CD4-positive, alpha-beta T cell treated with Interleukin-12 subunit alpha and Interleukin-12 subunit beta, for 1 hour (primary cell): ENCODE results near the gene PCMTD2.
"Not testable (repeated sequence)": the region's sequence is repeated elsewhere in the genome, so short reads cannot be mapped to it uniquely, and the experiment has no call there.

Experiments used
- DNase-seq: peaks from one replicate; pipeline ENCODE4 v3.0.0-alpha.2; 2020

PCMTD2 gene

DNA sequence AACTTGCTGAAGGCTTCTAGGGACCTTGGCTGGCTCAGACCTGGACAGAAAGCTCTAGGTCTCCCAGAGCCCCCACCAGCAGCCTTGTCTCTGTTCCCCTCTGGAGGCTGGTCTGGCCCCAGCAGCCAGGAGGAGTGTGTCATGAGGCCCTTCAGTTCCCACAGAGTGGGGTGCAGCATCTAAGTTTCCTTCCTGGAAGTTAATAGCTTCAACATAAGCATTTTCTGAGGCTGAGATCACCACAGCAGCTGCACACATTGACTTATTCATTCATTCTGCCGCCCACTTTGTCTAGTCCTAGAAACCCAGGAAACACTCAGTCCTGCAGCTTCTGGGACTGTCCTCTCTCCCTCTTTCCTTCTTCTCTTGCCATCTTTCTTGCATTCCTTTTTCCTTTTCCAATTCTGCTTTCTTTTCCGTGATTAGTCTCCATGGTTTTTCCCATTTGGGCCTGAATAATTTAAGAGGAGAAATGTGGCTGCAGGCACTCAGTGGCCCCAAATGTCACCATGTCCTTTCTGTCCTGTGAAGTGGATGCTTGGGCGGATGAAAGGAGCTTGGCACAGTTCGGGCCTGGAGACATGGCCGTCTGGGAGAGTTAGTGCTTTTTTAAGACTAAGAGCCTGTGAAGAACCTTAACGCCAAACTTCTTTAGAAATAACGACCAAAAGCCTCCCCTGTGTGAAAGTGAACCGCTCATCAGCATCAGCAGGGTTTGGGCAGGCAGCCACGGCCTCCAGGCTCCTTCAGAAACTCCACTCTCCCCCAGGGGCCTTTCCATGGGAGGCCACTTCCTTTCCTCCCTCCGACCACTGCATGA lies 31.0 kb upstream of the PCMTD2 start:
- no peak for DNase-seq

DNA sequence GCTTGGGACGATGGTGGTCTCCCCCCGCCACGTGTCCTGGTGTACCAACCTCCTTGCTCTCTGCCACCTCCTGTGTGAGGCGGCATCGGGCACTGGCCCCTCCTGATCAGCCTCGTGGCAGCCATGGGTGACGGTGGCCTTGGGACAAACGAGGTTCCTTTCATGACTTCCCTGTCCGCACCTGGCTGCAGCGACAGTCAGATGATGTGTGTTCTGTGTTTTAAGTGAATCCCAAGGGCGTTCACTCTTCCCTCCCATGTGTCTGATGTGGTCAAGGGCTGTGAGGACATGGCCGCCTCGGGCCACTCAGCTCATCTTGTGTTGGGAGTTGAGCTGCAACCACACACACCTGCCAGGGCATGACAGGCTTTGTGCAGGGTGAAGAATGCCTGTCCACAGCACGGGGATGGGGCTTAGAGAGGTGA lies 30.4 kb upstream of the PCMTD2 start:
- no peak for DNase-seq

DNA sequence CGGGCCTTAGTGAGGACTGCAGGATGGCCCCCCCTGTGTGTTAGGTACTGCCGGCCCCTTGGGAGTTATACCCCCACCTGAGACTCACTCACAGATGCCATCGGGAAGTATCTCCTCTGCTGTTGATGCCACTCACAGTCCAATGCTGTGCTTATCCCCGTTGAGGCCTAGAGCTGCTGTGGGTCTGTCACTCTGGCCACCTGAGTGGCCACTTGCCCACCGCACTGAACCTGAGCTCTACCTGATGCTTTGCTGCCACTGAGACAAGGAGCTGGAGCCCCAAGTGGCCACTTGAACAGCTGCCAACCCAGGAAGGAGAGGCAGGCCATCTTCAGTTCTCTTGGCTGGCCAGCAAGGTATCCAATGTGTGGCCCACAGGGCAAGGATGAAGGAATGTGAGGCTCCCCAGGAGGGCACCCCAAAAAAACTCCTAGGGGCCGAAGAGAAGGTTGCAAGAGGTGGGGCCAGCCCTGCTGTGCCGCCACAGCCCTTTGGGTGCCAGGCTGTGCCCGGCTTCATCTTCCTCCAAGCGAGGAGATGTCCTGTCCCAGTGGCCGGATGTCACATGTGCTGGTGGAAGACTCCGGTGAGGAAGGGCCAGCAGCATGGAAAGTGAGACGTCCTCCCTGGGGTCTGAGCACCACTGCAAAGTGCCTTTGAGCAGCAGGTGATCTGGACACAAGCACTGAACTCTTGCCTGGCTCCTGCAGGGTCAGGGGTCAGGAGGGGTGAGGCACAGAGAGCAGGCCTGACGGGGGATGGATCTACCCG lies 29.5 kb upstream of the PCMTD2 start:
- DNase-seq, result no peak

DNA sequence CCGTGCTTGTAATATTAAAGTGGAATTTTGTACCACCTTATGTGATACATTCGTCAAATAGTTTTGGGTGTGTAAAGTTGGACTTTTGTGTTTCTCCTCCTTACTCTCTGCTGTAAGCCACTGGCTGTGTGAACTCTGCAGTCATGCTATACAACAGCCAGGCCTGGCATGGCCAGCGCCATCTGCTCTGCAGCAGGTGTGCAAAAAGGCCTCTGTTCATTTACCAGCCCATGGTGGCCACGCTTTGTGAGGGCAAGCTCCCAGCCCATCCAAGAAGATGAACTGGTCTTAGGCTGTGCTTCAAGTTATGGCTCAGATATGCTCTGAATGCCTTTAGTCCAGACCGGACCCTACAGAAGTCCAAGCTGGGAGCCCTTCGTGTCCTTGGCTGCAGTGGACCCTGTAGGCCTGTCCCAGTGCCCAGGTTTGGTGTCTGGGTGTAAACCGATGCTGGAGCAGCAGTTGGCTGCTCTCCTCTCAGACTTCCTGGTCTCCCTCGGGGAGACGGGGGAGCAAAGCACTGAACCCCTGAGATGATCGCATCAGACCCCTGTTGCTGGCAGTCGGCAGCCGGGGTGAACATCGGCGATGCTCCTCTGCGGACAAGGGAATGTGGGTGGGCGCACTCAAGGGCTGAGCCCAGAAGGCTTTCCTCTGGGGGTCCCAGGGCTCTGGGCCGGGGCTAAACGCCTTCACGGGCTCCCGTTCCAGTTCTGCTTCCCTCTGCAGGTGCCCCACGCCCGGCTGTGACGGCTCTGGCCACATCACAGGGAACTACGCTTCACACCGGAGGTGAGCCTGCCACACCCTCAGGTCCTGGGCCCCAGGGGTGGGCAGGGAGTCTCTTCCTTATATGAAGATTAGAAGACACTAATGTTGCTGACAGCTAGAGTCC lies 28.6 kb upstream of the PCMTD2 start:
- DNase-seq, result peak; percentile 53

DNA sequence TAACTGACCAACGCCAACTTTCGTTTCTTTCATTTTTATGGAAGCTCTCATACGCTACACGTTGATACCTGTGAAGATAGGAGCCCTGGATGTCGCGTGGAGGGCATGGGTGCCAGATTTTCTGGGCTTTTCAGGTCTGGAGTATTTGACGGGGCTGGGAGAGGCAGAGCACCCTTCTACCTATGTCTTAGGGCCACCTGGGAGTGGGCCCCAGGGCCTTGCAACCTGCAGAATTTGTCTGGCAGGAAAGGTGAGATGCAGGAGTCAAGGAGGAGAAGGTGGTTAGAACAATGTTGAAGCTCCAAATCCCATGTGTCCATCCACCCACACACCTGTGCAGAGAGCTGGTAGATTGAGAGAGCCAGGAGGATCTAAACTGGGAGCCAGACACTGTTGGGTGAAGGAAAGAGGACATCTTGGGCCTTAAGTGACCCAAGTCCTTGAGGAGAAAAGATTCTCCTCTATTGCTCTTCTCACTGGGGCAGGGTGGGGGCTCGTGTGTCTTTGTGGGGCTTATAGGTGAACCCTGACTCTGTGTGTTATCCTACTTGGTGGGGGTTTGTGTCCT lies 27.4 kb upstream of the PCMTD2 start:
- no peak for DNase-seq

DNA sequence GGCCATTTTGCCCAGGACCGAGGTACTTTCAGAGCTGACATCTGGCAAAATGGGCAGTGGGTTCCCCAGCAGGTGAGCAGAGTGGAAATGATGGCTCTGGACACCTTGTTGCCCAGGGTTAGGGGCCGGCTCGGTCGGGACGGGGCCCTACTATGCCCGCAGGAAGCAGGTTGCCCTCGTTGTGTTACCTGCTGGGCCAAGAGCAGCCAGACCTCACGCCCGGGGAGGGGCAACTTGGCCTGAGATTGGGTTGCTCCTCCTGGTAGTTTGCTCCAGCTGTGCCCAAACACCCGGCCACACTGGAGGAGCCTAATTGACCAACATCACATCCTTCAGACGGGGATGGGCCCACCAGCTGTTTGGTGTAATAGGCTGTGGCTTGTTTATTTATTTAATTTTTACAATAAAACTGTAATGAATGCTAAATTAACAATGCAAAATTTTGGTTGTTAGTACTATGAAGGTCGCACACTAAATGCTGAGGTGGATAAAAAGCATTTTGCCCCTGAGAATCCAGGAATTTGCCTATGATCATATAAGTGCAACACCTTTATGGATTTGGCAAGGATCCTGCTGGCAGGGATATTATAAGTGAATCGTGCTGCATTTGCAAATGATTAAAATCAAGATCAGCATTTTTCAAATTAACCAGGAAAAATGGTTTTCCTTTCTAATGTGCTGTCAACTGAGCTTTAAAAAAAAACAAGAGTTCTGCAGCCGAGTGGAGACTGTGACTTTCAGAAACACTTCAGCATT lies 26.6 kb upstream of the PCMTD2 start:
- no peak for DNase-seq

DNA sequence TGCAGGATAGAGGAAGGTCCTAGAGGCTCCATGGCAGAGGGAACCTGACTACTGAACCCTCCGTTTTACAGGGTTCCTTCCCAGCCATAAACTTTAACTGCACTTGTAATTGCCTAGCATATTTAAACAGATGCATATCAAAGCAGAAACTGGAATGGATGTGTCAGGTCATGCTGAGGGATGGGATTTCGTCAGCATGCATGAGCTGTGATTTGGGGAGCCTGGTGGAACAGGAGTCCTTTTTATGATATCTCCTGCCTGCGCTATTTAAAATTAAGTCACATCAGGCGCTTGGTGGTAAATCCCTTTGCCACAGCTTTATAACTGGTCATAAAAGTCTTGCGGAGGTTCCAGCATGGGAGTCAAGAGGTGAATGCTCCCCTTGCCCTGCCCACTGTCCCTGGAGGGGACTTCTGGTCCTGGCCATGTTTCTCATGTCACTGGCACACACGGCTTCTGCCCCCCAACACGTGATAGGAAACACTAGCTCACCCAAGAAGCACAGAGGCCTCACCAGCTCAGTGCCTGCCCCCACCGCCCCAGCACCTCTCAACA lies 26.0 kb upstream of the PCMTD2 start:
- DNase-seq, result no peak

DNA sequence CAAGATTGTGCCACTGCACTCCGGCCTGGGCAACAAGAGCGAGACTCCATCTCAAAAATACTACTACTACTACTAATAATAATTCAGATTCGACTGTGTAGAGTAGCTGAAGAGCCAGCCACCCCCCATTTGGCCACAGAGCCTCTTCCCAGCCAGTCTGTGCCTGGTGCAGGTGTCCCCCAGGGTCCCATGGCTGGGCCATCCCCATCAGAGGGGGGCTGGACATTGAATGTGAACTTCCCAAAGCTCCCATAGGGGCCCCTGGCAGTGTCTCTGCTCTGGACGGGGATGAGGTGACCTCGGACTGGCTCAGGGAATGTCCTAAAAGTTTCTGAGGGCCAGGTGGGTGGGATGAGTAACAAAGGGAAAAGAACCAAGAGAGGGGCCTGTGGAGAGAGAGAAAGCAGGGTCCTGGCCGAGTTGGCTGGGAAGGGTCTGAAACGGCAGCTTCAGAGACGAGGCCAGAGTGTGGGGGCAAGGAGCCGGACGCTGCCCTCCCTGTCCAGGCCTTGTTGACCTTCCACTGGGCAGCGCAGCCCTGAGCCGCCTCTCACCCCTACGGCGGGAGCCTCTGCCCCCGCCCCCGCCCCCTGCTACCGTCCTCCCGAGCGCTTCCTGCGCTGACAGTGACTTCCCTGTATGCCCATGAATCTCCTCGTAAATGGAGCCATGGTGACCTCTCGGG lies 24.9 kb upstream of the PCMTD2 start:
- DNase-seq, result no peak

DNA sequence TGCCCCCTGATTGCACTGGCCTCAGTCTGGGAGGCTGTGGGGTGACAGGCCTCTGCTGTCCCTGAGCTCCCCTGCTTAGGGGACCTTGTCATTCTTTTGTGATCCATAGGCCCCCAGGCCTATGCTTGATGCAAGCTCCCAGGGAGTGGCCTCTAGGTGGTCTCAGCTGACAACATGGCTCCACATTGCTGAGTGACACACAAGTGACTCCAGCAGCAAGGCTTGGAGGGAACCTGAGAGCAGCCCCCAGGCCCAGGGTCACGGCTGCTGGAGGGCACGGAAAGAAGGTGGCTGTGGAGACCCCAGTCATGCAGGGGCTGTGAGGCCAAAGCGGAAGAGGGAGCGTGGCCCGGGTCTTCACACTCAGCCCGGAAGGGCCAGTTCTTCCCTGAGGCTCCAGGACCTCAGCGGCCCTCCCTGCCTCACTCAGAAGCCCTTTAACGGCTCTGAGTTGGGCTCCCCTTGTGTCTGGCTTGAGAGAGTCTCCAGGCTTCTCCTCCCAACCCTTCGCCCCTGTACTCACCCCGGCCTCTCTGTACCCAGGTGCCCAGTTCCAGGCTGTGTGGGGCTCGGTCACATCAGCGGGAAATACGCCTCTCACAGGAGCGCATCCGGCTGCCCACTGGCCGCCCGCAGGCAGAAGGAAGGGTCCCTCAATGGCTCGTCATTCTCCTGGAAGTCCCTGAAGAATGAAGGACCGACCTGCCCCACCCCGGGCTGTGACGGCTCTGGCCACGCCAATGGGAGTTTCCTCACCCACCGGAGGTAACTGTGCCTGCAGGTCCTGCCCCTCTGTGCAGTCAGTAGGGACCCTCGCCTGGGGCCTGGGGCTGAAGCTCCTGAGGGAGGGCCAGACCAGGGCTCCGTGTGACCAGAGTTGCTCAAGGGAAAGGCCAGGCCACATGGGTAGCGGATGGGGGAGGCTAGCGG lies 23.7 kb upstream of the PCMTD2 start:
- no peak for DNase-seq

DNA sequence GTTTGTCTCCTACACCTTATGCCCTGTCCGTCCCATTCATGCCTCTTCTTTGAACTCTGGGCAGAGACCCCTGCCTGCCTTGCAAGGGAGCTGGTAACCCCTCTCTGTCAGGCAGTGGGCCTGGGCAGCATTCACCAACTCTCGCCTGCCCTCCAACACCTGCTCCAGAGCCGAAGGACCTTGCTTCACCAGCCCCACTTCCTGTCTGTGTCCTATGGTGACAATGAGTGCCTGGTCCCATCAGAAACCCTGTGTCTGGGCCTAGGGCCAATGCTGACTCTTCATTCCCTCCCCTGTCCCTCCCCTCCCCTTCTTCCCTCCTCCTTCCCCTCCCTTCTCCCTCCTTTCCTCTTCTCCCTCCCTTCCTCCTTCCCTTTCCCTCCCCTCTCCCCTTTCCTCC lies 22.8 kb upstream of the PCMTD2 start:
- DNase-seq, result no peak

DNA sequence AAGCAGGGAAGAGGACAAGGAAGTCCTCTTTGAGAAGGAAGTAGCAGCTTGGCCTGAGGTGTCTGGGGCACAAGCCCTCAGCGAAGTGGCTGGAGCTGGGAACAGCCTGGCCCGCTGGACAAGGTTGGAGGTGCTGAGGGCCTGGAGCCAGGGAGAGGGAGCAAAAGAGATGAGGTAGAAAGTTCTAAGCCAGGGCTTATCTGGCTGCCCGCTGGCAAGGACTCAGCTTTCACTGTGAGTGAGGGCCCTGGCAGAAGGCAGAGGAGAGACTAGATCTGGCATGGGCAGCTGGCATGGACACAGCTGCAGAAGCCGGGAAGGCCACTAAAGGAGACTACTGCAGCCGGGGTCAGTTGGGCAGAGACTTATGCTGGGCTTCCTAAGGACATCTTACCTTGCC lies 21.8 kb upstream of the PCMTD2 start:
- DNase-seq, result no peak

DNA sequence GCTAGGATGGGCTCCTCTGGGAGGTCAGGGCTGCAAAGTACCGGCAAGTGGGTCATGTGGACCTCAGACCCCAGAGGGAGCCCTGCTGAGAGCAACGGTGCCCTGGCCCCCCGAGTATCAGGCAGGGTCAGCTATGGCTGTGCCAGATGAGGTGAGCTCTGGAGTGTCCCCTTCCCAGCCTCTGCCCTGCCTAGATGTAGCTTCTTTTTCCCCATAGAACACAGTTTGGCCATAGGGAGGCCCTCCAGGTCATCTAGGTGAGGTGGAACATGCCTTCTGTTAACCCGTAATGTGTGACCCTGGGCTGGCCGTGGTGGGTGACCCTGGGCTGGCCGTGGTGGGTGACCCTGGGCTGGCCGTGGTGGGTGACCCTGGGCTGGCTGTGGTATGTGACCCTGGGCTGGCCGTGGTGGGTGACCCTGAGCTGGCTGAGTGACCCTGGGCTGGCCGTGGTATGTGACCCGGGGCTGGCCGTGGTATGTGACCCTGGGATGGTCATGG lies 21.2 kb upstream of the PCMTD2 start:
- DNase-seq, result no peak

DNA sequence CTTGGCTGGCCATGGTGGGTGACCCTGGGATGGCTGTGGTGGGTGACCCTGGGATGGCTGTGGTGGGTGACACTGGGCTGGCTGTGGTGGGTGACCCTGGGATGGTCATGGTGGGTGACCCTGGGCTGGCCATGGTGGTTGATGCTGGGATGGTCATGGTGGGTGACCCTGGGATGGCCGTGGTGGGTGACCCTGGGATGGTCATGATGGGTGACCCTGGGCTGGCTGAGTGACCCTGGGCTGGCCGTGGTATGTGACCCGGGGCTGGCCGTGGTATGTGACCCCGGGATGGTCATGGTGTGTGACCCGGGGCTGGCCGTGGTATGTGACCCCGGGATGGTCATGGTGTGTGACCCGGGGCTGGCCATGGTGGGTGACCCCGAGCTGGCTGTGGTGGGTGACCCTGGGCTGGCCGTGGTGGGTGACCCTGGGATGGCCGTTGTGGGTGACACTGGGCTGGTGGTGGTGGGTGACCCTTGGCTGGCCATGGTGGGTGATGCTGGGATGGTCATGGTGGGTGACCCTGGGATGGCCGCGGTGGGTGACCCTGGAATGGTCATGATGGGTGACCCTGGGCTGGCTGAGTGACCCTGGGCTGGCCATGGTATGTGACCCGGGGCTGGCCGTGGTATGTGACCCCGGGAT lies 20.5 kb upstream of the PCMTD2 start:
- not testable (repeated sequence) for DNase-seq

DNA sequence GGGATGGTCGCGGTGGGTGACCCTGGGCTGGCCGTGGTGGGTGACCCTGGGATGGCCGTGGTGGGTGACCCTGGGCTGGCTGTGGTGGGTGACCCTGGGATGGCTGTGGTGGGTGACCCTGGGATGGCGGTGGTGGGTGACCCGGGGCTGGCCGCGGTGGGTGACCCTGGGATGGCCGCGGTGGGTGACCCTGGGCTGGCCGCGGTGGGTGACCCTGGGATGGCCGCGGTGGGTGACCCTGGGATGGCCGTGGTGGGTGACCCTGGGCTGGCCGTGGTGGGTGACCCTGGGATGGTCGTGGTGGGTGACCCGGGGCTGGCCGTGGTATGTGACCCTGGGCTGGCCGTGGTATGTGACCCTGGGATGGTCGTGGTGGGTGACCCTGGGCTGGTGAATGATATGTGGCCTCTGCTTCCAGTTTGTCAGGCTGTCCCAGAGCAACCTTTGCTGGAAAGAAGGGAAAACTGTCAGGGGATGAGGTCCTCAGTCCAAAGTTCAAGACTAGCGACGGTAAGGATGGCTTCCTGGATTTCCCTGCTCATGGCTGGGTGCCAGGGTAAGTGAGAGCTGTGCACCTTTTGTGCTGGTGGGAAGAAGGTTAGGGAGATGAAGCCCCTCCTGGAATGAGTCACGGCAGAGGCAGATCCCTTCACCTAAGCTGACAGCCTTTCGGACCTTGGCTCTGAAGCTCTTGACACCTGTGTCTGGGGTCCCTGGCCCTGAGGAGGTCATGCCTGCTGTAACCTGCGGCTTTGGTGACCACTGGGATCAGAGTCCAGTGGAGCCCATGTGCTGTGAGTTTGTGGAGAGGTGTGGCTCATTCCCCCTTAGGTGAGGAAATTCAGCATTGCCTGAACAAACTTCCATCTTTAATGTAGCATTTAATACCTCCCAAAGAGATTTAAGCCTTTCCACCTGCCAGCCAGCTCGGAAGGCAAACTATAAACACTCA lies 19.1 kb upstream of the PCMTD2 start:
- DNase-seq, result no peak

DNA sequence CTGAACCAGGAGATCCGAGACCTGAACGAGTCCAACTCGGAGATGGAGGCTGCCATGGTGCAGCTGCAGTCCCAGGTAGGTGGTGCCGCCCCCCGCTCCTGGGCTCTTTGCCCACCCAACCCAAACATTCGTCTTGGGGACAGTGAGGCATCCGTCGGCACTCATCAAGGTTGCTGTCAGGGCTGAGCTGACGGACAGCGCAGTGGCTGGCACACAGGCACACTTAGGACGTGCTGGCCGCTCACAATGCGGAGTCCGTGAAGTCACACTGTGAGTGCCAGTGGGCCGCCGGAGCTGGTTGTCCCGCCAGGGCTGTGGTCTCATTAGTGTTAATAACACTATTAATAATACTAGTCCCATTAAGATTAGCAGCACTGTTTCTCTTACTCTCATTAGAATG lies 18.2 kb upstream of the PCMTD2 start:
- DNase-seq, result no peak

DNA sequence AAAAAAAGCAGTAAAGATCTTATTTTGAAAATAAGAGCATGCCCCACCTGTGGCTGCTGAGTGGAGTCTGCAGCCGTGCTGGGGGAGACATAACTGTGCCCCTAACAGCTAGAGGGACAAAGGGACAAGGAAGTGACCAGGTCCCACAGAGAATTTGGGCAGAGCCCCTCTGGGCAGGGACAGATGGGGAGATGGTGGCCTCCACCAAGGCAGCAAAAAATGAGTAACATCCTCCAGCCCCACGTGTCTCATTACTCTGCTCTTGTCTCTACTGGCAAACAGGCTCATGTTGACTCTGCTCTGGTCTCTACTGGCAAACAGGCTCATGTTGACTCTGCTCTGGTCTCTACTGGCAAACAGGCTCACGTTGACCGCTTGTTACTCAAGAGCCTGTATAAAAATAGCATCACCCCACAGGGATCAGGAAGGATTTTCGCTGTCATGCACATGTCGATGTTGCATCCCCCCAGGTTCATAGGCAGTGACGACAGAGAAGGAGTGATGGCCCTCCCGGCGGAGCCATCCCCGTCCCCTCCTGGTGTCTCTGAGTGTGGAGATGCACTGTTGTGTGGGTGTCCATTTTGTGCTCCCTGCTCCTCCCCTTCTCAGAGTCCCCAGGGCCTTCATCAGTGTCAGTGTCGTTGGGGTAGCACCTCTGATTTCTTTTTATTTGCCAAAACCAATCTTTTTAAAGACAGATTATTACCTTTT lies 17.3 kb upstream of the PCMTD2 start:
- DNase-seq, result no peak

DNA sequence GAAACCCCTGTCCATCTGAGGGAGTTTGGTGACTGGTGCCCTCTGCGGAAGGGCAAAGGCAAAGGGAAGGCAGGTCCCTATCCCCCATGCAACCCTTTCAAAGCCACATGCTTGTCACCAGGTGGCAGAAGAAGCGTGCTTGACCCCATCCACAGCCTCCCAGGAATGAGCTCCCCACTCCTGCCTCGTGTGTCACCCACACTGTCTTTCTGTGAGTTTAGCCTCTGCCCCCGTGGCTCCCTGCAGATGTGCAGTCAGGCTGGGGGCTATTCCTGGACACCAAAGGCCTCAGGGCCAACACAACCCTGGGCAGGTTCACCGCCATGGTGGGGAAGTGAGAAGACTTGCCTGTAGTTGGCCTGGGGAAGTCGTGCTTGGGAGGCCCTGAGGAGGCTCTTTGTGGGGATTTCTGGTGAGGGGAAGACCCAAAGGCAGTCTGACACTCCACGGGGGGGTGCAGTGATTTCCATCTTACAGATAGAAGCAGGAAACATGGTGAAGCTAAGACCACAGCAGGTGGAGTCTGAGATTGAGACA lies 16.6 kb upstream of the PCMTD2 start:
- no peak for DNase-seq
